HepG2 (cell line): ENCODE measurements around the gene DPH1. TPM values are rescaled to one million over a fixed set of nuclear protein-coding genes. Genes with fewer than 3 reads are reported as not detected.

ENCODE experiments used
- ATAC-seq: fragments of 200-7000 bp; cut with Tn5 transposase; 3 replicates; pipeline ENCODE4 v1.9.1; 2020; ENCODE audit warnings: mild to moderate bottlenecking, moderate library complexity
- BruUV-seq: library from RNA; stranded (reverse); fragments of 400-500 nt; replicated peaks from 2 replicates; lab custom pipeline; 2021; lab: Mats Ljungman, UMichigan
- CTCF ChIA-PET: fragments of 300-600 bp; formaldehyde crosslinking; extraction: SDS; loops from one replicate; lab custom pipeline; 2021; ENCODE audit warnings: low total read pairs, inconsistent platforms, low intra/inter-chr PET ratio; lab: Yijun Ruan, JAX
- POLR2A ChIA-PET: fragments of 350-600 bp; sonication (Branson Sonifier 250); formaldehyde crosslinking; loops from one replicate; lab custom pipeline; 2020; ENCODE audit warnings: antibody characterized with exemption, inconsistent platforms; lab: Yijun Ruan, JAX
- DNase-seq: peaks from one replicate; pipeline ENCODE4 v3.0.0-alpha.2; 2015; ENCODE audit warnings: low spot score
- FAIRE-seq: peaks from 3 replicates; lab custom pipeline; 2011; peaks lifted over from hg19 to GRCh38; lab: Jason Lieb, UNC
- H2AFZ ChIP-seq: one replicate; pipeline ENCODE4 v1.6.1; 2011; ENCODE audit warnings: low read length, inconsistent platforms
- H3K27ac ChIP-seq: fragments of 300-600 bp; 3 replicates; pipeline ENCODE4 v1.8.0; 2011; ENCODE audit warnings: mixed run types, mild to moderate bottlenecking, mixed read lengths, low read length, inconsistent platforms; ENCODE audit not compliant: insufficient read depth; ENCODE audit errors: extremely low read length
- H3K27me3 ChIP-seq, 2 experiments: fragments of 200-600 bp in 1 of 2; 2 replicates in 1 of 2; 3 replicates in 1 of 2; pipeline versions ENCODE4 v1.6.0 to v1.8.0; 2011; ENCODE audit warnings: low read length in 2 of 2, mild to moderate bottlenecking in 2 of 2, moderate library complexity in 2 of 2, inconsistent platforms in 1 of 2; ENCODE audit not compliant: insufficient read depth in 2 of 2, control insufficient read depth in 1 of 2
- H3K36me3 ChIP-seq, 2 experiments: fragments of 200-600 bp in 1 of 2; replicated peaks in 1 of 2; 2 replicates in 1 of 2; 3 replicates in 1 of 2; pipeline versions ENCODE4 v1.5.1 to v1.8.0; 2011; ENCODE audit warnings: low read length in 2 of 2, inconsistent platforms in 1 of 2; ENCODE audit not compliant: insufficient read depth in 2 of 2, control insufficient read depth in 1 of 2
- H3K4me1 ChIP-seq: 2 replicates; pipeline ENCODE4 v1.5.1; 2012; ENCODE audit warnings: low read length, inconsistent platforms; ENCODE audit not compliant: insufficient read depth
- H3K4me2 ChIP-seq: 2 replicates; pipeline ENCODE4 v1.6.0; 2011; ENCODE audit warnings: low read depth, low read length, inconsistent platforms
- H3K4me3 ChIP-seq, 3 experiments: fragments of 200-600 bp in 1 of 3; sonication (generic), shearing (Covaris generic) in 1 of 3; replicated peaks in 1 of 3; 2 replicates each; pipeline ENCODE4 v1.5.1; 2011 to 2016; ENCODE audit warnings: low read length in 3 of 3, inconsistent platforms in 2 of 3, low read depth in 2 of 3, mild to moderate bottlenecking in 2 of 3, control low read depth in 1 of 3, mixed read lengths in 1 of 3; ENCODE audit not compliant: insufficient read depth in 1 of 3
- H3K79me2 ChIP-seq: one replicate; pipeline ENCODE4 v1.6.1; 2011; ENCODE audit warnings: low read length, inconsistent platforms; ENCODE audit not compliant: insufficient read depth
- H3K9ac ChIP-seq: 2 replicates; pipeline ENCODE4 v1.6.0; 2011; ENCODE audit warnings: mild to moderate bottlenecking, low read depth, low read length, inconsistent platforms; ENCODE audit not compliant: insufficient read depth
- H3K9me3 ChIP-seq: 2 replicates; pipeline ENCODE4 v1.5.1; 2012; ENCODE audit warnings: mild to moderate bottlenecking, low read length
- H4K20me1 ChIP-seq: 2 replicates; pipeline ENCODE4 v1.6.0; 2011; ENCODE audit warnings: inconsistent platforms, mild to moderate bottlenecking, low read length, moderate library complexity; ENCODE audit not compliant: insufficient read depth
- GZF1 ChIP-seq: sonication (generic); formaldehyde crosslinking; IDR thresholded peaks from 2 replicates; pipeline ENCODE4 v1.5.1; 2020; ENCODE audit warnings: mild to moderate bottlenecking, missing genetic modification reagents
- REST ChIP-seq, 2 experiments: IDR thresholded peaks; 2 replicates each; pipeline ENCODE4 v1.6.1; 2011 to 2012; ENCODE audit warnings: low read length in 2 of 2, borderline replicate concordance in 1 of 2, low read depth in 1 of 2, mild to moderate bottlenecking in 1 of 2, moderate library complexity in 1 of 2
- ZFP82 ChIP-seq: sonication (generic); formaldehyde crosslinking; IDR thresholded peaks from 2 replicates; pipeline ENCODE4 v1.5.1; 2020; ENCODE audit warnings: mild to moderate bottlenecking, missing genetic modification reagents, borderline replicate concordance
- ZNF558 ChIP-seq: sonication (generic); formaldehyde crosslinking; IDR thresholded peaks from 2 replicates; pipeline ENCODE4 v1.9.0; 2022; ENCODE audit warnings: mild to moderate bottlenecking, missing genetic modification reagents, borderline replicate concordance
- ZNF710 ChIP-seq: sonication (generic); formaldehyde crosslinking; IDR thresholded peaks from 2 replicates; pipeline ENCODE4 v1.5.0; 2020; ENCODE audit warnings: mild to moderate bottlenecking, missing genetic modification reagents, borderline replicate concordance
- WGBS: methylation state at CpG from one replicate; pipeline ENCODE4 v1.1.6; 2017; ENCODE audit warnings: low lambda C conversion rate; 5-methylcytosine and 5-hydroxymethylcytosine counted together
- in situ Hi-C: cut with HindIII; loops from 2 replicates; pipeline ENCODE4 v1.10.0; 2017; ENCODE audit warnings: low pct_unique_long_range_greater_than_20kb; ENCODE audit not compliant: extremely low pct_ligation_motif_present
- intact Hi-C: fragments of 100-400 bp; cut with micrococcal nuclease; formaldehyde crosslinking; loops from one replicate; pipeline ENCODE4 v1.10.0; 2022; ENCODE audit not compliant: unreplicated experiment
- polyA plus RNA-seq, 8 experiments: library from polyadenylated mRNA; depleted of rRNA in 3 of 8; stranded (reverse) in 7 of 8; unstranded in 1 of 8; fragments of >200 nt; fragmentation: Illumina TruSeq in 4 of 8; extraction: Trizol in 4 of 8; gene quantifications; 2 replicates each; pipeline versions ENCODE4 v1.2.1 to v1.2.3, GENCODE V29; 2011 to 2016; ENCODE audit warnings: low read depth in 4 of 8, missing spikeins in 1 of 8, mixed read lengths in 1 of 8; ENCODE audit not compliant: insufficient read depth in 1 of 8
- total RNA-seq, 5 experiments: library from RNA; depleted of rRNA; stranded (reverse); fragments of >200 nt; fragmentation: Illumina TruSeq; extraction: Trizol; gene quantifications; 2 replicates each; pipeline ENCODE4 v1.2.3, GENCODE V29; 2016; ENCODE audit warnings: low read depth in 1 of 5
- TF ChIP-seq, protein P1 (sequence below): sonication (generic); formaldehyde crosslinking; IDR thresholded peaks from 2 replicates; pipeline ENCODE4 v1.4.0; 2020; ENCODE audit warnings: missing genetic modification reagents

Gene DPH1
- total and polyA plus RNA-seq, 2 of the 13 experiments (the other 11 are each of a cell fraction or from before 2014, with no cell fraction given): 25.3 to 42.8 TPM

DNA sequence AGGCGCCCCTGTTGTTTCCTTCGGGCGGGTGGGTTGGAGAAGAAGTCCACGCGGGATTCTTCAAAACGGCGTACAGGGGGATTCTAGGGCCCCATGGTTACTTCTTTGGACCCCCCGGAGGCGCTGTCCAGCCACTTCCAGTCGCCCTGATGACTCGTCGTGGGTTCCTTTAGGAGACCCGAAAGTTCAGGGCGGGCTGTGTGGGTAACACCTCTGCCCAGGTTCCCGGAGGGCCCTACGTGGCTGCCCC, 24.2 kb downstream of the DPH1 start:
- Histone ChIP-seq H3K9me3 (no peaks in the 10 kb centered on the region), H3K4me3 (peak overlapping the region; percentile 64 to 76 (median 65)), H3K79me2 (no peaks in the 10 kb centered on the region), H3K4me1 (peaks cover 29% of the 10 kb centered on the region), H3K36me3 (no peaks in the 10 kb centered on the region), H3K4me2 (peak overlapping the region; percentile 80)
- 5% methylated on average over 4 of the region's 16 CpGs for WGBS
- DNase-seq: no peak
- intact Hi-C loops: loop anchor here (1.0 kb wide), 1 partner anchor 190 kb away; no protein-coding TSS in a partner anchor
- ChIA-PET POLR2A (interaction anchor here (1.5 kb wide), 1 partner anchor 191 kb away, joined by 7 read pairs; no protein-coding TSS in a partner anchor), CTCF (interaction anchor here (1.1 to 3.8 kb wide), 2 partner anchors 189 to 191 kb away, joined by 3 to 37 read pairs; no protein-coding TSS in a partner anchor)
- FAIRE-seq: no peak
- in situ Hi-C loops: no loop called here
- TF ChIP-seq ZFP82 (CRISPR knock-in tag) (peak; percentile 8; the same call in 1 of the 2 replicates), ZNF710 (no peak), REST (IDR thresholded peaks at IDR 0.05; ENCODE audit: borderline replicate concordance in 1 of 2, low read depth in 1 of 2, low read length in 2 of 2) (peak in 1 of 2 experiments; percentile 62; a peak in 3 of 4 replicates), GZF1 (CRISPR knock-in tag) (0 out of 2 replicates have a peak, but pooled peaks have one; percentile 52), ZNF558 (CRISPR knock-in tag) (no peak)
- TF ChIP-seq, protein P1, sequence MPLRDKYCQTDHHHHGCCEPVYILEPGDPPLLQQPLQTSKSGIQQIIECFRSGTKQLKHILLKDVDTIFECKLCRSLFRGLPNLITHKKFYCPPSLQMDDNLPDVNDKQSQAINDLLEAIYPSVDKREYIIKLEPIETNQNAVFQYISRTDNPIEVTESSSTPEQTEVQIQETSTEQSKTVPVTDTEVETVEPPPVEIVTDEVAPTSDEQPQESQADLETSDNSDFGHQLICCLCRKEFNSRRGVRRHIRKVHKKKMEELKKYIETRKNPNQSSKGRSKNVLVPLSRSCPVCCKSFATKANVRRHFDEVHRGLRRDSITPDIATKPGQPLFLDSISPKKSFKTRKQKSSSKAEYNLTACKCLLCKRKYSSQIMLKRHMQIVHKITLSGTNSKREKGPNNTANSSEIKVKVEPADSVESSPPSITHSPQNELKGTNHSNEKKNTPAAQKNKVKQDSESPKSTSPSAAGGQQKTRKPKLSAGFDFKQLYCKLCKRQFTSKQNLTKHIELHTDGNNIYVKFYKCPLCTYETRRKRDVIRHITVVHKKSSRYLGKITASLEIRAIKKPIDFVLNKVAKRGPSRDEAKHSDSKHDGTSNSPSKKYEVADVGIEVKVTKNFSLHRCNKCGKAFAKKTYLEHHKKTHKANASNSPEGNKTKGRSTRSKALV (CRISPR knock-in tag): peak; percentile 33; the same call in 1 of the 2 replicates
- TF ChIP-seq, all 625 proteins: peak for 4
- ATAC-seq: no peak
- no peak overlapping the region for H3K27ac ChIP-seq
- H4K20me1 ChIP-seq: peaks cover 20% of the 10 kb centered on the region; the same call in 1 of the 2 replicates
- peaks cover 4 to 25% of the 10 kb centered on the region in 2 experiments; a peak in 4 of 5 replicates for H3K27me3 ChIP-seq
- BruUV-seq: no TSS peak
- H3K9ac ChIP-seq: no peak overlapping the region
- no peak overlapping the region for H2AFZ ChIP-seq
